NCI-H128 (cell line): ENCODE results near the gene EP400.
"Not testable (repeated sequence)": the region's sequence is repeated elsewhere in the genome, so short reads cannot be mapped to it uniquely, and the experiment has no call there.

ENCODE experiments used
- DNase-seq: peaks from one replicate; lab custom pipeline; 2025; ENCODE audit not compliant: unreplicated experiment; lab: John Stamatoyannopoulos, UW

The EP400 gene

GRCh38 chr12:131948166-131948712 is 1.5 kb upstream of the EP400 start:
- no peak for DNase-seq

- DNase-seq, result not testable (repeated sequence)
Measured at GRCh38 chr12:131948713-131949430, 870 bp upstream of the EP400 start.

- DNase-seq, result no peak
Measured at GRCh38 chr12:131950182-131950913, 606 bp downstream of the EP400 start.

GRCh38 chr12:131953810-131954209 is 4.1 kb downstream of the EP400 start:
- DNase-seq, result not testable (repeated sequence)

- not testable (repeated sequence) for DNase-seq
Measured at GRCh38 chr12:131954460-131954859, 4.7 kb downstream of the EP400 start.

- no peak for DNase-seq
Measured at GRCh38 chr12:131959116-131959515, 9.4 kb downstream of the EP400 start.

- DNase-seq, result no peak
Measured at GRCh38 chr12:131959641-131960589, 10.2 kb downstream of the EP400 start.

GRCh38 chr12:131960590-131961325 is 11.0 kb downstream of the EP400 start:
- DNase-seq, result not testable (repeated sequence)

- DNase-seq, result not testable (repeated sequence)
Measured at GRCh38 chr12:131961328-131961727, 11.6 kb downstream of the EP400 start.

- DNase-seq, result no peak
Measured at GRCh38 chr12:131962069-131962468, 12.3 kb downstream of the EP400 start.

- no peak for DNase-seq
Measured at GRCh38 chr12:131963381-131963780, 13.6 kb downstream of the EP400 start.

- no peak for DNase-seq
Measured at GRCh38 chr12:131965073-131965472, 15.3 kb downstream of the EP400 start.

- DNase-seq, result no peak
Measured at GRCh38 chr12:131971226-131971625, 21.5 kb downstream of the EP400 start.

- no peak for DNase-seq
Measured at GRCh38 chr12:131975228-131975627, 25.5 kb downstream of the EP400 start.

GRCh38 chr12:131979606-131980005 is 29.9 kb downstream of the EP400 start:
- DNase-seq, result no peak

GRCh38 chr12:131980263-131980662 is 30.5 kb downstream of the EP400 start:
- no peak for DNase-seq

GRCh38 chr12:131981388-131981787 is 31.6 kb downstream of the EP400 start:
- DNase-seq, result no peak

- no peak for DNase-seq
Measured at GRCh38 chr12:131982041-131982440, 32.3 kb downstream of the EP400 start.

- no peak for DNase-seq
Measured at GRCh38 chr12:131983026-131983425, 33.3 kb downstream of the EP400 start.

GRCh38 chr12:131983554-131983953 is 33.8 kb downstream of the EP400 start:
- DNase-seq, result no peak
